GM12891 (cell line): ENCODE measurements around the gene ATP13A4.

ENCODE experiments used
- POLR2A ChIP-seq: IDR thresholded peaks from 2 replicates; pipeline ENCODE4 v1.6.1; 2011; ENCODE audit warnings: low read depth, low read length, control low read depth
- TAF1 ChIP-seq: IDR thresholded peaks from 2 replicates; pipeline ENCODE4 v1.6.1; 2011; ENCODE audit warnings: low read depth, low read length, control low read depth

- TF ChIP-seq POLR2A (no peak), TAF1 (no peak)
Measured at GRCh38 chr3:193387596-193387995, 167.1 kb downstream of the ATP13A4 start.
